Measurements from ENCODE around the gene DMRT1. TPM values are rescaled to one million over a fixed set of nuclear protein-coding genes. Genes with fewer than 3 reads are reported as not detected.

The DMRT1 gene
- total RNA-seq, 2 donors from 2014 or later = not detected

- peaks cover 30 to 44% of the 10 kb centered on the region in 2 donors for H3K27me3 Mint-ChIP-seq
- no peaks in the 10 kb centered on the region for H3K4me1 Mint-ChIP-seq (ENCODE audit: low read depth in 2 of 2)
- DNase-seq (ENCODE audit: low spot score) (no peak), ATAC-seq (no peak)
- H3K36me3 Mint-ChIP-seq = no peaks in the 10 kb centered on the region
- no peak overlapping the region for H3K27ac Mint-ChIP-seq
- no peaks in the 10 kb centered on the region for H3K9me3 Mint-ChIP-seq
- H3K4me3 Mint-ChIP-seq = no peak overlapping the region
Observed at GRCh38 chr9:959914-960313, 118.4 kb downstream of the DMRT1 start.

GRCh38 chr9:962023-962422, 120.5 kb downstream of the DMRT1 start:
- Mint-ChIP-seq H3K36me3 (no peaks in the 10 kb centered on the region), H3K27ac (no peak overlapping the region), H3K4me1 (ENCODE audit: low read depth in 2 of 2) (no peaks in the 10 kb centered on the region), H3K27me3 (peaks cover 44 to 56% of the 10 kb centered on the region in 2 donors), H3K9me3 (no peaks in the 10 kb centered on the region), H3K4me3 (no peak overlapping the region)
- DNase-seq (ENCODE audit: low spot score) (no peak), ATAC-seq (no peak)

GRCh38 chr9:965497-965896, 124.0 kb downstream of the DMRT1 start:
- H3K36me3 Mint-ChIP-seq = no peaks in the 10 kb centered on the region
- H3K9me3 Mint-ChIP-seq = no peaks in the 10 kb centered on the region
- H3K4me3 Mint-ChIP-seq = no peak overlapping the region
- H3K27ac Mint-ChIP-seq = no peak overlapping the region
- ATAC-seq = no peak
- H3K27me3 Mint-ChIP-seq = peaks cover 65 to 80% of the 10 kb centered on the region in 2 donors
- H3K4me1 Mint-ChIP-seq (ENCODE audit: low read depth in 2 of 2) = peaks cover 7 to 14% of the 10 kb centered on the region in 2 donors
- DNase-seq (ENCODE audit: low spot score) = no peak

- Mint-ChIP-seq H3K4me1 (ENCODE audit: low read depth in 2 of 2) (peaks cover 7 to 14% of the 10 kb centered on the region in 2 donors), H3K27ac (no peak overlapping the region), H3K27me3 (peaks cover 56 to 69% of the 10 kb centered on the region in 2 donors), H3K9me3 (no peaks in the 10 kb centered on the region), H3K4me3 (no peak overlapping the region), H3K36me3 (no peaks in the 10 kb centered on the region)
- ATAC-seq = no peak
- no peak for DNase-seq (ENCODE audit: low spot score)
Observed at GRCh38 chr9:966870-967269, 125.4 kb downstream of the DMRT1 start.

GRCh38 chr9:967436-967835, 125.9 kb downstream of the DMRT1 start:
- H3K27me3 Mint-ChIP-seq = peaks cover 52 to 63% of the 10 kb centered on the region in 2 donors
- H3K4me3 Mint-ChIP-seq = peak overlapping the region; percentile 6
- H3K4me1 Mint-ChIP-seq (ENCODE audit: low read depth in 2 of 2) = peaks cover 7 to 14% of the 10 kb centered on the region in 2 donors

GRCh38 chr9:967903-968641, 126.6 kb downstream of the DMRT1 start:
- peak overlapping the region; percentile 6 for H3K4me3 Mint-ChIP-seq
- no peak for ATAC-seq
- H3K36me3 Mint-ChIP-seq = no peaks in the 10 kb centered on the region
- no peaks in the 10 kb centered on the region for H3K9me3 Mint-ChIP-seq
- no peak for DNase-seq (ENCODE audit: low spot score)
- H3K4me1 Mint-ChIP-seq (ENCODE audit: low read depth in 2 of 2) = peaks cover 7 to 14% of the 10 kb centered on the region in 2 donors
- H3K27ac Mint-ChIP-seq = no peak overlapping the region
- peaks cover 48 to 57% of the 10 kb centered on the region in 2 donors for H3K27me3 Mint-ChIP-seq

More at GRCh38 chr9:967436-967835, 125.9 kb downstream of the DMRT1 start:
- ATAC-seq = no peak
- no peak for DNase-seq (ENCODE audit: low spot score)
- Mint-ChIP-seq H3K27ac (no peak overlapping the region), H3K36me3 (no peaks in the 10 kb centered on the region), H3K9me3 (no peaks in the 10 kb centered on the region)

GRCh38 chr9:969310-970150, 128.0 kb downstream of the DMRT1 start:
- ATAC-seq (no peak), DNase-seq (ENCODE audit: low spot score) (no peak)
- Mint-ChIP-seq H3K4me1 (ENCODE audit: low read depth in 2 of 2) (peaks cover 11 to 14% of the 10 kb centered on the region in 2 donors), H3K27me3 (peaks cover 59 to 61% of the 10 kb centered on the region in 2 donors), H3K4me3 (no peak overlapping the region), H3K27ac (no peak overlapping the region), H3K36me3 (no peaks in the 10 kb centered on the region), H3K9me3 (no peaks in the 10 kb centered on the region)

GRCh38 chr9:970151-970996, 128.9 kb downstream of the DMRT1 start:
- Mint-ChIP-seq H3K9me3 (no peaks in the 10 kb centered on the region), H3K27me3 (peaks cover 56 to 61% of the 10 kb centered on the region in 2 donors), H3K4me3 (peak overlapping the region; percentile 17), H3K27ac (no peak overlapping the region), H3K36me3 (no peaks in the 10 kb centered on the region), H3K4me1 (ENCODE audit: low read depth in 2 of 2) (peaks cover 11 to 14% of the 10 kb centered on the region in 2 donors)
- DNase-seq (ENCODE audit: low spot score) = no peak
- ATAC-seq = no peak

- Mint-ChIP-seq H3K4me1 (ENCODE audit: low read depth in 2 of 2) (peaks cover 11 to 14% of the 10 kb centered on the region in 2 donors), H3K27ac (no peak overlapping the region), H3K9me3 (no peaks in the 10 kb centered on the region), H3K27me3 (peaks cover 54 to 61% of the 10 kb centered on the region in 2 donors), H3K4me3 (peak overlapping the region; percentile 32), H3K36me3 (no peaks in the 10 kb centered on the region)
- ATAC-seq = peak; percentile 47 to 60
- DNase-seq (ENCODE audit: low spot score) = no peak
Observed at GRCh38 chr9:971901-972500, 130.5 kb downstream of the DMRT1 start.

GRCh38 chr9:972501-973294, 131.2 kb downstream of the DMRT1 start:
- Mint-ChIP-seq H3K27me3 (peaks cover 48 to 54% of the 10 kb centered on the region in 2 donors), H3K9me3 (no peaks in the 10 kb centered on the region), H3K27ac (no peak overlapping the region), H3K4me3 (peak overlapping the region; percentile 32), H3K4me1 (ENCODE audit: low read depth in 2 of 2) (peaks cover 9 to 11% of the 10 kb centered on the region in 2 donors), H3K36me3 (no peaks in the 10 kb centered on the region)
- peak; percentile 15 to 48 for ATAC-seq
- no peak for DNase-seq (ENCODE audit: low spot score)

- Mint-ChIP-seq H3K36me3 (no peaks in the 10 kb centered on the region), H3K27me3 (peaks cover 46 to 53% of the 10 kb centered on the region in 2 donors), H3K27ac (no peak overlapping the region), H3K9me3 (no peaks in the 10 kb centered on the region), H3K4me1 (ENCODE audit: low read depth in 2 of 2) (peaks cover 4 to 8% of the 10 kb centered on the region in 2 donors), H3K4me3 (no peak overlapping the region)
- DNase-seq (ENCODE audit: low spot score) (no peak), ATAC-seq (no peak)
Observed at GRCh38 chr9:973295-973834, 131.9 kb downstream of the DMRT1 start.
